K562 (cell line): ENCODE data around the gene TRIM33.

ENCODE experiments used
- CEBPB ChIP-seq: fragments of 450-650 bp; IDR thresholded peaks from 2 replicates; pipeline ENCODE4 v1.6.1; 2016; ENCODE audit warnings: missing genetic modification characterization, missing compliant biosample characterization
- CREM ChIP-seq: IDR thresholded peaks from 2 replicates; pipeline ENCODE4 v1.6.1; 2014; ENCODE audit warnings: antibody characterized with exemption, low read depth
- ESRRA ChIP-seq: fragments of 450-650 bp; IDR thresholded peaks from 2 replicates; pipeline ENCODE4 v1.6.1; 2014; ENCODE audit warnings: low read depth, mild to moderate bottlenecking, moderate library complexity, borderline replicate concordance
- ETS1 ChIP-seq: conservative IDR thresholded peaks from 2 replicates; pipeline ENCODE4 v1.6.1; 2011; ENCODE audit warnings: low read depth, mild to moderate bottlenecking, low read length; ENCODE audit not compliant: control insufficient read depth
- HCFC1 ChIP-seq: IDR thresholded peaks from 2 replicates; pipeline ENCODE4 v1.6.1; 2012; ENCODE audit warnings: low read depth, low read length, improper control_type of control experiment
- HDAC6 ChIP-seq: IDR thresholded peaks from 2 replicates; pipeline ENCODE4 v1.6.1; 2012; ENCODE audit warnings: low read depth, mild to moderate bottlenecking, control low read depth, inconsistent platforms, low read length, moderate library complexity
- HMG20A ChIP-seq: fragments of 450-650 bp; formaldehyde crosslinking; conservative IDR thresholded peaks from 2 replicates; pipeline ENCODE4 v1.4.0; 2020; ENCODE audit warnings: mild to moderate bottlenecking, mixed read lengths
- KAT2B ChIP-seq: IDR thresholded peaks from one replicate; pipeline ENCODE4 v1.6.1; 2012; ENCODE audit warnings: low read depth, mild to moderate bottlenecking, control low read depth, inconsistent platforms, low read length, moderate library complexity
- KLF16 ChIP-seq: IDR thresholded peaks from 2 replicates; pipeline ENCODE4 v1.6.1; 2016; ENCODE audit warnings: antibody characterized with exemption
- POLR2A ChIP-seq: fragments of 450-650 bp; conservative IDR thresholded peaks from 2 replicates; pipeline ENCODE4 v1.6.1; 2016
- RAD21 ChIP-seq, 2 experiments: fragments of 250-450 bp in 1 of 2; fragments of 450-650 bp in 1 of 2; sonication (Bioruptor Pico) in 1 of 2; formaldehyde crosslinking in 1 of 2; IDR thresholded peaks in 1 of 2; conservative IDR thresholded peaks in 1 of 2; 2 replicates each; pipeline versions ENCODE4 v1.4.0 to v1.8.0; 2020 to 2022; ENCODE audit warnings: mild to moderate bottlenecking in 2 of 2, moderate library complexity in 1 of 2
- SP1 ChIP-seq: sonication (generic); formaldehyde crosslinking; IDR thresholded peaks from 2 replicates; pipeline ENCODE4 v1.8.1; 2022; ENCODE audit warnings: mild to moderate bottlenecking, missing genetic modification reagents
- ZBTB34 ChIP-seq: fragments of 250-450 bp; sonication (Bioruptor Pico); IDR thresholded peaks from 2 replicates; pipeline ENCODE4 v1.8.0; 2021; ENCODE audit warnings: mild to moderate bottlenecking, moderate library complexity

DNA sequence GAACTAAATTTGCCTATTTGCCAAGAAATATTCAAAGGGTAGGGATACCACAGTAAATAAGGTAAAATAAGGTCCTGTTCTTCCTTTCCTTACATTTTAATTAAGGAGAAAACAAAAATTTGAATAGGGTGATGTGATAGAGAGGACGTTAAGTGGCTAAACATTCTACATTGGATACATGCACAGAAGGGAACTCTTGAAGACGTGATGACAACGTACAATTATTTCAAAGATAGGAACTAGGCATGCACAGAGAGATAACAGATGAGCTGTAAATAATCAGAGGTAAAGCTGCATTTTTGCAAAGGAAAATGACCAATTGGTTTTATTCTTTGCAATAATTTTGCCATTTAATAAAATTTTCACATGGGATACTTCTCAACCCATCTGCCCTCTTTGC is 69.7 kb downstream of the TRIM33 start:
- TF ChIP-seq SP1 (CRISPR knock-in tag), result no peak
- TF ChIP-seq RAD21 (CRISPR knock-in tag; conservative IDR thresholded peaks at IDR 0.05 in 1 of 2, IDR thresholded peaks at IDR 0.05 in 1 of 2), result no peak
- TF ChIP-seq HCFC1, result no peak
- no peak for TF ChIP-seq CREM
- TF ChIP-seq HMG20A (CRISPR knock-in tag), result no peak
- TF ChIP-seq POLR2A, result no peak
- TF ChIP-seq HDAC6, result no peak
- no peak for TF ChIP-seq KLF16
- TF ChIP-seq ETS1, result no peak
- TF ChIP-seq ZBTB34 (CRISPR knock-in tag), result no peak
- no peak for TF ChIP-seq ESRRA
- TF ChIP-seq KAT2B, result no peak
- no peak for TF ChIP-seq CEBPB (tag)
